Endothelial cell of umbilical vein (primary cell): ENCODE measurements around the gene TDP1. TPM values are rescaled to one million over a fixed set of nuclear protein-coding genes. Genes with fewer than 3 reads are reported as not detected.

ENCODE experiments used
- BruUV-seq: library from RNA; stranded (reverse); fragments of 400-500 nt; replicated peaks from 2 replicates; lab custom pipeline; 2021; lab: Mats Ljungman, UMichigan
- CTCF ChIA-PET: fragments of 300-600, 350-600 bp; sonication (Branson Sonifier 250); formaldehyde crosslinking; loops from one replicate; lab custom pipeline; 2021; ENCODE audit warnings: antibody characterized with exemption, inconsistent platforms; lab: Charles Lee
- POLR2A ChIA-PET: fragments of 300-600, 350-600 bp; sonication (Branson Sonifier 250); formaldehyde crosslinking; loops from one replicate; lab custom pipeline; 2021; ENCODE audit warnings: antibody characterized with exemption, inconsistent platforms; lab: Charles Lee
- DNase-seq: peaks from one replicate; pipeline ENCODE4 v3.0.0-alpha.2; 2011; ENCODE audit warnings: low read depth, low spot score
- FAIRE-seq: peaks from 2 replicates; lab custom pipeline; 2011; peaks lifted over from hg19 to GRCh38; lab: Jason Lieb, UNC
- H2AFZ ChIP-seq: 2 replicates; pipeline ENCODE4 v1.6.0; 2012; ENCODE audit warnings: low read depth, low read length, control low read depth, inconsistent platforms
- H3K27ac ChIP-seq: 2 replicates; pipeline ENCODE4 v1.5.1; 2011; ENCODE audit warnings: low read depth, mild to moderate bottlenecking, control low read depth, low read length, moderate library complexity; ENCODE audit not compliant: insufficient read depth
- H3K27me3 ChIP-seq, 2 experiments: 2 replicates each; pipeline versions ENCODE4 v1.6.0 to v1.6.1; 2011; ENCODE audit warnings: low read length in 2 of 2, mixed read lengths in 1 of 2; ENCODE audit not compliant: control insufficient read depth in 2 of 2, insufficient read depth in 2 of 2
- H3K36me3 ChIP-seq, 2 experiments: 2 replicates in 1 of 2; 3 replicates in 1 of 2; pipeline ENCODE4 v1.5.1; 2011; ENCODE audit warnings: low read length in 2 of 2, mild to moderate bottlenecking in 1 of 2, moderate library complexity in 1 of 2; ENCODE audit not compliant: control insufficient read depth in 2 of 2, insufficient read depth in 2 of 2; ENCODE audit errors: extremely low read depth in 1 of 2
- H3K4me1 ChIP-seq: 3 replicates; pipeline ENCODE4 v1.5.1; 2011; ENCODE audit warnings: mild to moderate bottlenecking, low read length; ENCODE audit not compliant: control insufficient read depth, insufficient read depth; ENCODE audit errors: extremely low read depth
- H3K4me2 ChIP-seq: 2 replicates; pipeline ENCODE4 v1.6.1; 2011; ENCODE audit warnings: low read length, control low read depth, mixed read lengths; ENCODE audit not compliant: insufficient read depth
- H3K4me3 ChIP-seq, 3 experiments: fragments of 200-600 bp in 1 of 3; sonication (generic), shearing (Covaris generic) in 1 of 3; replicated peaks in 1 of 3; 2 replicates each; pipeline ENCODE4 v1.5.1; 2011 to 2016; ENCODE audit warnings: control low read depth in 3 of 3, low read length in 3 of 3, mild to moderate bottlenecking in 2 of 3, inconsistent platforms in 1 of 3, low read depth in 1 of 3, moderate library complexity in 1 of 3; ENCODE audit not compliant: insufficient read depth in 1 of 3
- H3K79me2 ChIP-seq: 2 replicates; pipeline ENCODE4 v1.6.0; 2012; ENCODE audit warnings: low read length, inconsistent platforms; ENCODE audit not compliant: control insufficient read depth, insufficient read depth
- H3K9ac ChIP-seq: replicated peaks from 2 replicates; pipeline ENCODE3; 2011; ENCODE audit warnings: low read length, control low read depth; ENCODE audit not compliant: insufficient read depth; ENCODE audit errors: extremely low read depth
- H3K9me1 ChIP-seq: replicated peaks from 3 replicates; pipeline ENCODE4 v1.6.0; 2011; ENCODE audit warnings: mild to moderate bottlenecking, low read length; ENCODE audit not compliant: control insufficient read depth, insufficient read depth; ENCODE audit errors: extremely low read depth
- H3K9me3 ChIP-seq: replicated peaks from 2 replicates; pipeline ENCODE4 v1.5.1; 2012; ENCODE audit warnings: low read length, inconsistent platforms; ENCODE audit not compliant: control insufficient read depth, insufficient read depth
- H4K20me1 ChIP-seq: replicated peaks from 2 replicates; pipeline ENCODE3; 2011; ENCODE audit warnings: mild to moderate bottlenecking, low read length; ENCODE audit not compliant: control insufficient read depth, insufficient read depth; ENCODE audit errors: extremely low read depth
- EZH2 ChIP-seq: IDR thresholded peaks from 2 replicates; pipeline ENCODE4 v1.6.1; 2012; ENCODE audit warnings: borderline replicate concordance, low read depth, mild to moderate bottlenecking, moderate library complexity, low read length, inconsistent platforms; ENCODE audit not compliant: severe bottlenecking
- FOS ChIP-seq: IDR thresholded peaks from 2 replicates; pipeline ENCODE4 v1.6.1; 2011; ENCODE audit warnings: mild to moderate bottlenecking, low read length, moderate library complexity, borderline replicate concordance; ENCODE audit not compliant: insufficient read depth
- GATA2 ChIP-seq: IDR thresholded peaks from 2 replicates; pipeline ENCODE4 v1.7.0; 2011; ENCODE audit warnings: low read depth, mild to moderate bottlenecking, moderate library complexity, mixed read lengths, low read length; ENCODE audit not compliant: insufficient read length, insufficient read depth
- JUN ChIP-seq: IDR thresholded peaks from 2 replicates; pipeline ENCODE4 v1.6.1; 2011; ENCODE audit warnings: borderline replicate concordance, low read depth; ENCODE audit not compliant: insufficient read length, insufficient read depth
- MYC ChIP-seq: IDR thresholded peaks from one replicate; pipeline ENCODE4 v1.6.1; 2011; ENCODE audit warnings: mild to moderate bottlenecking, low read depth, low read length
- POLR2A ChIP-seq: IDR thresholded peaks from 2 replicates; pipeline ENCODE4 v1.6.1; 2012; ENCODE audit warnings: low read depth, mild to moderate bottlenecking, control low read depth, low read length
- POLR2AphosphoS5 ChIP-seq: IDR thresholded peaks from 2 replicates; pipeline ENCODE4 v1.6.1; 2012; ENCODE audit warnings: low read depth, mild to moderate bottlenecking, control low read depth, low read length, moderate library complexity; ENCODE audit not compliant: insufficient read depth
- dilution Hi-C: fragments of 300-500 bp; cut with MboI; formaldehyde crosslinking; loops from one replicate; pipeline ENCODE4 v1.15.0; 2019; ENCODE audit warnings: low sequenced_read_pairs; ENCODE audit not compliant: extremely low pct_ligation_motif_present
- intact Hi-C: fragments of 100-400 bp; cut with micrococcal nuclease; formaldehyde crosslinking; loops from one replicate; pipeline ENCODE4 v1.10.0; 2022
- polyA plus RNA-seq, 4 experiments: library from polyadenylated mRNA; depleted of rRNA in 3 of 4; stranded (reverse) in 3 of 4; unstranded in 1 of 4; fragments of >200 nt; gene quantifications; 2 replicates each; pipeline versions ENCODE4 v1.2.1 to v1.2.3, GENCODE V29; 2011 to 2012; ENCODE audit warnings: missing spikeins in 1 of 4
- total RNA-seq: library from RNA; stranded (reverse); gene quantifications from 2 replicates; pipeline ENCODE4 v1.2.3, GENCODE V29; 2021
- TF ChIP-seq, protein P1 (sequence below), 2 donors: IDR thresholded peaks; 1 replicate in 1 of 2; 2 replicates in 1 of 2; pipeline ENCODE4 v1.5.1; 2011; ENCODE audit warnings: low read length in 2 of 2, mild to moderate bottlenecking in 2 of 2, moderate library complexity in 2 of 2, control low read depth in 1 of 2, inconsistent platforms in 1 of 2, low read depth in 1 of 2; ENCODE audit not compliant: insufficient read depth in 1 of 2; ENCODE audit errors: extremely low read depth in 1 of 2
- TF ChIP-seq, protein P2 (sequence below): IDR thresholded peaks from 2 replicates; pipeline ENCODE4 v1.6.1; 2011; ENCODE audit not compliant: insufficient read depth, insufficient read length

TDP1 gene
- total and polyA plus RNA-seq, 2 donors (not counting 3 experiments of a cell fraction or from before 2014, with no cell fraction given) = 14.1 to 30.5 TPM

DNA sequence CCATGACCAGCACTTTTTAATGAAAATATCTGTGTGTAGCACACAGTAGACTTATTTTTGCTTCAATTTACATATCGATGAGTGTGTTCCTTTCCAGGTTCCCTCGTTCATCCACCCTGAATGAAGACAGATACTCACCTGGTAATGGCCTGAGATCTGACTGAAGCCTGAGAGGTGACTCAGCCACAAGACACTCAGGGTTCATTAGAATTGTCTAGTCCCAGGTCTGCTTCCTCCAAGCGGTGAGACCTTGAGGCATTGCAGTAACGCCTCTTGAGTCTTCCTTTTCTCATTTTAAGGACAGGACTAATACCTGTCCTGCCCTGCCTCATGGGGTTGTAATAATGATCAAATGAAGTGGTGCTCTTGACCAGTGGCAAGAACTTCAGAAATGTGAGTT is 94.5 kb downstream of the TDP1 start:
- ChIA-PET POLR2A (no interaction called here), CTCF (interaction anchor here (1.2 kb wide), 1 partner anchor 185 kb away, joined by 3 read pairs; no protein-coding TSS in a partner anchor)
- Histone ChIP-seq H3K4me1 (no peaks in the 10 kb centered on the region), H3K9me1 (no peaks in the 10 kb centered on the region), H3K27ac (no peak overlapping the region), H3K9ac (no peak overlapping the region), H4K20me1 (no peaks in the 10 kb centered on the region), H3K79me2 (no peaks in the 10 kb centered on the region), H3K4me2 (no peak overlapping the region), H3K4me3 (no peak overlapping the region), H3K9me3 (no peaks in the 10 kb centered on the region), H2AFZ (no peak overlapping the region), H3K27me3 (peaks cover 13 to 16% of the 10 kb centered on the region in 2 experiments), H3K36me3 (no peaks in the 10 kb centered on the region)
- dilution Hi-C loops = no loop called here
- intact Hi-C loops = no loop called here
- no peak for TF ChIP-seq POLR2A
- no peak for TF ChIP-seq JUN
- TF ChIP-seq, protein P1, sequence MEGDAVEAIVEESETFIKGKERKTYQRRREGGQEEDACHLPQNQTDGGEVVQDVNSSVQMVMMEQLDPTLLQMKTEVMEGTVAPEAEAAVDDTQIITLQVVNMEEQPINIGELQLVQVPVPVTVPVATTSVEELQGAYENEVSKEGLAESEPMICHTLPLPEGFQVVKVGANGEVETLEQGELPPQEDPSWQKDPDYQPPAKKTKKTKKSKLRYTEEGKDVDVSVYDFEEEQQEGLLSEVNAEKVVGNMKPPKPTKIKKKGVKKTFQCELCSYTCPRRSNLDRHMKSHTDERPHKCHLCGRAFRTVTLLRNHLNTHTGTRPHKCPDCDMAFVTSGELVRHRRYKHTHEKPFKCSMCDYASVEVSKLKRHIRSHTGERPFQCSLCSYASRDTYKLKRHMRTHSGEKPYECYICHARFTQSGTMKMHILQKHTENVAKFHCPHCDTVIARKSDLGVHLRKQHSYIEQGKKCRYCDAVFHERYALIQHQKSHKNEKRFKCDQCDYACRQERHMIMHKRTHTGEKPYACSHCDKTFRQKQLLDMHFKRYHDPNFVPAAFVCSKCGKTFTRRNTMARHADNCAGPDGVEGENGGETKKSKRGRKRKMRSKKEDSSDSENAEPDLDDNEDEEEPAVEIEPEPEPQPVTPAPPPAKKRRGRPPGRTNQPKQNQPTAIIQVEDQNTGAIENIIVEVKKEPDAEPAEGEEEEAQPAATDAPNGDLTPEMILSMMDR (IDR thresholded peaks at IDR 0.05; ENCODE audit: extremely low read depth in 1 of 2, insufficient read depth in 1 of 2, low read depth in 1 of 2, low read length in 2 of 2) = no peak
- TF ChIP-seq POLR2AphosphoS5 = no peak
- no peak for FAIRE-seq
- BruUV-seq = no TSS peak
- no peak for DNase-seq

DNA sequence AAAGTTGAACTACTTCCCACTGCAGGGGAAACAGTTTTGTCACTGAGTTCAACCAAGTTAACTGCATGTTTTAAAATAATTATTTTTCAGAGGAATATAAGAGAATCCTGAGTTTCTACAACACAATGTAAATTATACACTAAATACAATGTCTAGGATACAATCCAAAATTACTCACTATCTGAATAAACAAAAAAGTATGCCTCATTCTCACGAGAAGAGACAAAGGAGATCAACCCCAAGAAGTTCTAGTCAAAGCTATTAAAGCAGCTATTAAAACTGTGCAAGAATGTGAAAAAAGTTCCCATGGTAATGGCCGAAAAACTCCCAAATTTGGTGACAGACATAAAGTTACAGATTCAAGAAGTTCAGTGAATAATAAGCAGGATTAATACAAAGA is 97.3 kb downstream of the TDP1 start:
- H3K9me3 ChIP-seq = no peaks in the 10 kb centered on the region
- FAIRE-seq (no peak), DNase-seq (no peak)
- ChIA-PET POLR2A (no interaction called here), CTCF (interaction anchor here (1.1 to 1.6 kb wide), 2 partner anchors 10 to 114 kb away, joined by 3 to 4 read pairs; no protein-coding TSS in a partner anchor)
- no peak overlapping the region for H3K9ac ChIP-seq
- dilution Hi-C loops = no loop called here
- no peak overlapping the region for H3K27ac ChIP-seq
- no peaks in the 10 kb centered on the region for H3K9me1 ChIP-seq
- H3K36me3 ChIP-seq = no peaks in the 10 kb centered on the region
- no peak overlapping the region for H2AFZ ChIP-seq
- no peak overlapping the region for H3K4me3 ChIP-seq
- no peak overlapping the region for H3K4me2 ChIP-seq
- H3K27me3 ChIP-seq = peaks cover 22 to 26% of the 10 kb centered on the region in 2 experiments
- H3K4me1 ChIP-seq = no peaks in the 10 kb centered on the region
- no TSS peak for BruUV-seq
- H3K79me2 ChIP-seq = no peaks in the 10 kb centered on the region
- TF ChIP-seq, protein P1 (IDR thresholded peaks at IDR 0.05; ENCODE audit: extremely low read depth in 1 of 2, insufficient read depth in 1 of 2, low read depth in 1 of 2, low read length in 2 of 2) = no peak
- TF ChIP-seq POLR2AphosphoS5 = no peak
- TF ChIP-seq POLR2A = no peak
- no peak for TF ChIP-seq MYC
- TF ChIP-seq EZH2 = no peak
- TF ChIP-seq, protein P2, sequence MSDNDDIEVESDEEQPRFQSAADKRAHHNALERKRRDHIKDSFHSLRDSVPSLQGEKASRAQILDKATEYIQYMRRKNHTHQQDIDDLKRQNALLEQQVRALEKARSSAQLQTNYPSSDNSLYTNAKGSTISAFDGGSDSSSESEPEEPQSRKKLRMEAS = no peak
- TF ChIP-seq GATA2 = no peak
- no peak for TF ChIP-seq FOS
- no peak for TF ChIP-seq JUN
- no peaks in the 10 kb centered on the region for H4K20me1 ChIP-seq
- intact Hi-C loops = no loop called here
